K562 (cell line): ENCODE data around the gene SCN1A. TPM values are rescaled to one million over a fixed set of nuclear protein-coding genes. Genes with fewer than 3 reads are reported as not detected.

Experiments used
- ATF7 ChIP-seq: fragments of 450-650 bp; IDR thresholded peaks from 2 replicates; pipeline ENCODE4 v1.7.1; 2014; ENCODE audit warnings: mild to moderate bottlenecking, moderate library complexity
- CCAR2 ChIP-seq: fragments of 200-400 bp; formaldehyde crosslinking; IDR thresholded peaks from 2 replicates; pipeline ENCODE4 v1.6.1; 2017; ENCODE audit warnings: mild to moderate bottlenecking, low read depth, low read length
- CHD4 ChIP-seq: fragments of 200-600 bp; sonication (generic); IDR thresholded peaks from 3 replicates; pipeline ENCODE4 v1.6.1; 2012; ENCODE audit warnings: low read depth, mild to moderate bottlenecking, mixed read lengths, low read length, inconsistent platforms; ENCODE audit not compliant: insufficient read depth, insufficient replicate concordance, poor library complexity, severe bottlenecking
- DNMT1 ChIP-seq: fragments of 450-650 bp; IDR thresholded peaks from 2 replicates; pipeline ENCODE4 v1.6.1; 2016; ENCODE audit warnings: antibody characterized with exemption, mild to moderate bottlenecking
- EWSR1 ChIP-seq: fragments of 450-650 bp; IDR thresholded peaks from 2 replicates; pipeline ENCODE4 v1.6.1; 2018; ENCODE audit warnings: borderline replicate concordance, mild to moderate bottlenecking, low read depth, moderate library complexity; ENCODE audit not compliant: partially characterized antibody
- FOS ChIP-seq: IDR thresholded peaks from 3 replicates; pipeline ENCODE4 v1.6.1; 2011; ENCODE audit not compliant: insufficient read length; ENCODE audit errors: extremely low read depth
- GABPB1 ChIP-seq: sonication (generic); formaldehyde crosslinking; IDR thresholded peaks from 2 replicates; pipeline ENCODE4 v1.8.0; 2022; ENCODE audit warnings: mild to moderate bottlenecking, missing genetic modification reagents
- KDM2B ChIP-seq: fragments of 250-450 bp; sonication (Bioruptor Pico); IDR thresholded peaks from 2 replicates; pipeline ENCODE4 v1.8.0; 2021; ENCODE audit warnings: mild to moderate bottlenecking, moderate library complexity
- MAZ ChIP-seq, 2 experiments: fragments of 450-650 bp in 1 of 2; sonication (generic) in 1 of 2; formaldehyde crosslinking; IDR thresholded peaks in 1 of 2; conservative IDR thresholded peaks in 1 of 2; 2 replicates each; pipeline versions ENCODE4 v1.4.0 to v1.5.0; 2020; ENCODE audit warnings: mild to moderate bottlenecking in 1 of 2, missing genetic modification reagents in 1 of 2
- NCOA1 ChIP-seq: fragments of 450-650 bp; IDR thresholded peaks from 2 replicates; pipeline ENCODE4 v1.6.1; 2016; ENCODE audit warnings: low read depth
- PHB2 ChIP-seq: fragments of 450-650 bp; IDR thresholded peaks from 2 replicates; pipeline ENCODE4 v1.6.1; 2017; ENCODE audit warnings: low read depth
- RFX5 ChIP-seq: IDR thresholded peaks from 2 replicates; pipeline ENCODE4 v1.6.1; 2011; ENCODE audit warnings: low read depth, mild to moderate bottlenecking, improper control_type of control experiment, low read length
- RHOXF2B ChIP-seq: fragments of 250-450 bp; sonication (Bioruptor Pico); conservative IDR thresholded peaks from 2 replicates; pipeline ENCODE4 v1.5.1; 2021
- STAT5A ChIP-seq: IDR thresholded peaks from 2 replicates; pipeline ENCODE4 v1.6.1; 2012; ENCODE audit warnings: low read length, inconsistent platforms, borderline replicate concordance
- XRCC4 ChIP-seq: IDR thresholded peaks from one replicate; pipeline ENCODE4 v1.6.1; 2011; ENCODE audit not compliant: insufficient read depth, insufficient read length; ENCODE audit errors: extremely low read depth
- ZNF175 ChIP-seq: fragments of 200-800 bp; sonication (Bioruptor generic); IDR thresholded peaks from 2 replicates; pipeline ENCODE4 v1.6.1; 2016; ENCODE audit warnings: low read depth, mild to moderate bottlenecking, missing genetic modification characterization, missing compliant biosample characterization
- ZNF785 ChIP-seq: fragments of 250-450 bp; sonication (Bioruptor Pico); IDR thresholded peaks from 2 replicates; pipeline ENCODE4 v1.4.0; 2020; ENCODE audit warnings: mild to moderate bottlenecking
- ZNF79 ChIP-seq: fragments of 250-450 bp; sonication (Bioruptor Pico); IDR thresholded peaks from 2 replicates; pipeline ENCODE4 v1.4.0; 2020; ENCODE audit warnings: low read depth, mild to moderate bottlenecking, moderate library complexity
- polyA plus RNA-seq, 8 experiments: library from polyadenylated mRNA; depleted of rRNA in 4 of 8; stranded (reverse) in 5 of 8; unstranded in 3 of 8; fragments of >200 nt; fragmentation: Nextera tagmentation in 2 of 8; fragmentation: Illumina TruSeq in 1 of 8; extraction: Ambion mirVana in 2 of 8; extraction: Trizol in 1 of 8; gene quantifications; 2 replicates each; pipeline versions ENCODE4 v1.2.1 to v1.2.3, GENCODE V29; 2011 to 2014; ENCODE audit warnings: inconsistent platforms in 1 of 8, missing spikeins in 1 of 8
- total RNA-seq, 7 experiments: library from RNA; depleted of rRNA in 6 of 7; stranded (reverse); fragments of >200 nt in 6 of 7; fragmentation: Illumina TruSeq in 2 of 7; extraction: Trizol in 2 of 7; gene quantifications; 2 replicates each; pipeline versions ENCODE4 v1.2.1 to v1.2.3, GENCODE V29; 2011 to 2021; ENCODE audit warnings: low replicate concordance in 1 of 7
- TF ChIP-seq, protein P1 (sequence below): fragments of 450-650 bp; IDR thresholded peaks from 2 replicates; pipeline ENCODE4 v1.6.1; 2016; ENCODE audit warnings: low read depth, mild to moderate bottlenecking, moderate library complexity
- TF ChIP-seq, protein P2 (sequence below): IDR thresholded peaks from 2 replicates; pipeline ENCODE4 v1.6.1; 2011; ENCODE audit warnings: borderline replicate concordance, low read depth, mild to moderate bottlenecking, moderate library complexity, low read length; ENCODE audit not compliant: insufficient read depth, poor library complexity, severe bottlenecking

Gene SCN1A
- total and polyA plus RNA-seq, 9 of the 15 experiments (the other 6 are each of a cell fraction or from before 2014, with no cell fraction given): not detected

- TF ChIP-seq, protein P1, sequence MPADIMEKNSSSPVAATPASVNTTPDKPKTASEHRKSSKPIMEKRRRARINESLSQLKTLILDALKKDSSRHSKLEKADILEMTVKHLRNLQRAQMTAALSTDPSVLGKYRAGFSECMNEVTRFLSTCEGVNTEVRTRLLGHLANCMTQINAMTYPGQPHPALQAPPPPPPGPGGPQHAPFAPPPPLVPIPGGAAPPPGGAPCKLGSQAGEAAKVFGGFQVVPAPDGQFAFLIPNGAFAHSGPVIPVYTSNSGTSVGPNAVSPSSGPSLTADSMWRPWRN: no peak
- TF ChIP-seq XRCC4 (no peak), ZNF175 (CRISPR knock-in tag) (no peak; the same call in 1 of the 2 replicates), KDM2B (CRISPR knock-in tag) (no peak), CCAR2 (no peak), DNMT1 (no peak), GABPB1 (CRISPR knock-in tag) (peak; percentile 74), EWSR1 (no peak), CHD4 (no peak), ATF7 (peak; percentile 76), PHB2 (0 out of 2 replicates have a peak, but pooled peaks have one; percentile 23), NCOA1 (peak; percentile 65; the same call in 1 of the 2 replicates), RFX5 (no peak), MAZ (CRISPR knock-in tag; conservative IDR thresholded peaks at IDR 0.05 in 1 of 2, IDR thresholded peaks at IDR 0.05 in 1 of 2) (peak; percentile 59 to 75; a peak in 3 of 4 replicates), ZNF79 (CRISPR knock-in tag) (no peak), ZNF785 (CRISPR knock-in tag) (no peak), RHOXF2B (CRISPR knock-in tag) (no peak), STAT5A (peak; percentile 52; the same call in 1 of the 2 replicates), FOS (no peak)
- TF ChIP-seq, protein P2, sequence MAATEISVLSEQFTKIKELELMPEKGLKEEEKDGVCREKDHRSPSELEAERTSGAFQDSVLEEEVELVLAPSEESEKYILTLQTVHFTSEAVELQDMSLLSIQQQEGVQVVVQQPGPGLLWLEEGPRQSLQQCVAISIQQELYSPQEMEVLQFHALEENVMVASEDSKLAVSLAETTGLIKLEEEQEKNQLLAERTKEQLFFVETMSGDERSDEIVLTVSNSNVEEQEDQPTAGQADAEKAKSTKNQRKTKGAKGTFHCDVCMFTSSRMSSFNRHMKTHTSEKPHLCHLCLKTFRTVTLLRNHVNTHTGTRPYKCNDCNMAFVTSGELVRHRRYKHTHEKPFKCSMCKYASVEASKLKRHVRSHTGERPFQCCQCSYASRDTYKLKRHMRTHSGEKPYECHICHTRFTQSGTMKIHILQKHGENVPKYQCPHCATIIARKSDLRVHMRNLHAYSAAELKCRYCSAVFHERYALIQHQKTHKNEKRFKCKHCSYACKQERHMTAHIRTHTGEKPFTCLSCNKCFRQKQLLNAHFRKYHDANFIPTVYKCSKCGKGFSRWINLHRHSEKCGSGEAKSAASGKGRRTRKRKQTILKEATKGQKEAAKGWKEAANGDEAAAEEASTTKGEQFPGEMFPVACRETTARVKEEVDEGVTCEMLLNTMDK: peak; percentile 82
Measured at GRCh38 chr2:165953655-165954606, 173.9 kb downstream of the SCN1A start, which contains the start of gene TTC21B (continued).
